ENCODE results near the gene FATE1. TPM values are rescaled to one million over a fixed set of nuclear protein-coding genes. Genes with fewer than 3 reads are reported as not detected.

FATE1 gene
- total RNA-seq, 2 experiments from 2014 or later = not detected

DNA sequence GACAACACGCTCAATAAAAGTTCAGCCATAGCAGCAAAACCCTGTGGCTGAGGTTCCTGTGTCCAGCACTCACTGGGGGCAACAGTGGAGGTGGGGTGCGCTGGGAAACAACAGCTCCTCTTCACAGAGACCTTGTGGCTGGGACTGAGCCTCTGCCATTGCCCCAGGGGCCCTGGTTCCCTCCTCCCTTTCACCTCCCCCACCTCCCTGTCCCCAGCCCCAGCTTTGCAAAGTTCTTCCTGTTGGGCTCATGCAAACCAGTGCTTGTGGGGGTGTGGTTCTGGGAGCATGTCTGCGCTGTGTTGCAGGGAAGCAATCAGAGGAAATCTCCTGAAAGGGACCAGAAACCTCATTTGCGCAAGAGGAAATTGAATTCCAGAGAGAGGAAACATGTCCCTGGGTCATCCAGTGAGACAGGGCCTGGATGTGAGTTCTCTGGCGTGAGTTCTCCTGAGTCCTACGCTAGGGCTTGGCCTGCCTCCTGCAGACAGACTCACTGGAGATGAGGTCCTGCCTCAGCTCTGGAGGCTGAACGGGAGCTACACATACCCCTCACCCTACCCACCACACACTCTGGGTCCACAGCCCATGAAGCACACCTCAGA, 7.4 kb downstream of the FATE1 start:
- no peaks in the 10 kb centered on the region for H3K36me3 ChIP-seq (ENCODE audit: insufficient read depth, low read length)

DNA sequence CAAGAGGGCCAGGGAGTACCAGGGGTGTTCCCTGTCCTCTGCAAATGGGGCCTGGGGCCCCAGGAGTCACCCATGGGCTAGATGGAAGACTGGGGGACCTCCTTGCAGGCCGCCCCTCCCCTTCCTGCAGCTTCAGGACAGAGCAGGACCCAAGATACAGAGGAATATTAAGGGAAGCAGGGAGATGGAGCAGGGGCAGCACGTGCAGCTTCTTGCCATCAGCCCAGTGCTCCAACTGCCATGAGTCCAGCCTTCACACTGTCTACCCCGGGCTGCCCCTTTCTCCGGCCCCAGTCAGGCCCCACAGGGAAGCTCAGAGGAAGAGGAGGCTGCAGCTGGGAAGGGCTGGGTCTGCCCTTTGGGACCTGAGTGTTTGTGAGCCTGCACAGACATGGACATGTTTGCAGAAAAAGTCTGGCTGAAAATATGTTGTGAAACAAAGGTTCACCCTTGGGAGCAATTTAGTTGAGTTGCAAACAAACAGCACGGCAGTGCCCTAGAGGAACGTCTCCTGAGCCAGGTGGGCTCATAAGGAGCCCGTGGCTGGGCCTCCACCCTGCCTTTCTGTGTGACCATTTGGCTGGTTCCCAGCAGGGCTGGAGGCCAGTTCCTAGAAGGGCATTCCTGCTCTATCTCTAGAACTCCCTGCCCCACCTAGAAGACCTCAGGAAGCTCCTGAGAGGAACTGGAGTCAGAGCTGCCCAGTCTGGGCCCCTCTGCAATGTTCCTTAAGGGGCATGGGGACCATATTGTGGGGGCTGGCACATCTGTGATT, 8.9 kb downstream of the FATE1 start:
- no peaks in the 10 kb centered on the region for H3K4me1 ChIP-seq (ENCODE audit: insufficient read depth, low read length)
- Mint-ChIP-seq H3K27me3 (no peaks in the 10 kb centered on the region), H3K27ac (no peak overlapping the region), H3K4me3 (no peak overlapping the region), H3K9me3 (no peaks in the 10 kb centered on the region), H3K4me1 (ENCODE audit: low read depth) (no peaks in the 10 kb centered on the region), H3K36me3 (ENCODE audit: low read depth) (no peaks in the 10 kb centered on the region)
- no peak overlapping the region for H3K27ac ChIP-seq (ENCODE audit: low read depth in 1 of 2, low read length in 2 of 2)
- no peaks in the 10 kb centered on the region for H3K36me3 ChIP-seq (ENCODE audit: insufficient read depth, low read length)
- TF ChIP-seq, protein P1, sequence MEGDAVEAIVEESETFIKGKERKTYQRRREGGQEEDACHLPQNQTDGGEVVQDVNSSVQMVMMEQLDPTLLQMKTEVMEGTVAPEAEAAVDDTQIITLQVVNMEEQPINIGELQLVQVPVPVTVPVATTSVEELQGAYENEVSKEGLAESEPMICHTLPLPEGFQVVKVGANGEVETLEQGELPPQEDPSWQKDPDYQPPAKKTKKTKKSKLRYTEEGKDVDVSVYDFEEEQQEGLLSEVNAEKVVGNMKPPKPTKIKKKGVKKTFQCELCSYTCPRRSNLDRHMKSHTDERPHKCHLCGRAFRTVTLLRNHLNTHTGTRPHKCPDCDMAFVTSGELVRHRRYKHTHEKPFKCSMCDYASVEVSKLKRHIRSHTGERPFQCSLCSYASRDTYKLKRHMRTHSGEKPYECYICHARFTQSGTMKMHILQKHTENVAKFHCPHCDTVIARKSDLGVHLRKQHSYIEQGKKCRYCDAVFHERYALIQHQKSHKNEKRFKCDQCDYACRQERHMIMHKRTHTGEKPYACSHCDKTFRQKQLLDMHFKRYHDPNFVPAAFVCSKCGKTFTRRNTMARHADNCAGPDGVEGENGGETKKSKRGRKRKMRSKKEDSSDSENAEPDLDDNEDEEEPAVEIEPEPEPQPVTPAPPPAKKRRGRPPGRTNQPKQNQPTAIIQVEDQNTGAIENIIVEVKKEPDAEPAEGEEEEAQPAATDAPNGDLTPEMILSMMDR (IDR thresholded peaks at IDR 0.05) = no peak
- intact Hi-C loops (cut with DNase I, micrococcal nuclease) = no loop called here
- H3K27me3 ChIP-seq (ENCODE audit: control insufficient read depth in 1 of 2, insufficient read depth in 2 of 2, low read length in 2 of 2) = no peaks in the 10 kb centered on the region
- ChIA-PET CTCF (no interaction called here), POLR2A (no interaction called here)
- no peaks in the 10 kb centered on the region for H3K9me3 ChIP-seq (ENCODE audit: control insufficient read depth in 1 of 2, insufficient read depth in 1 of 2, low read length in 2 of 2)
- H3K4me3 ChIP-seq (ENCODE audit: low read length) = no peak overlapping the region
- no peak for ATAC-seq (ENCODE audit: poor library complexity)
- no peak for DNase-seq

More for the DNA sequence above, 7.4 kb downstream of the FATE1 start:
- TF ChIP-seq, protein P1 (IDR thresholded peaks at IDR 0.05) = no peak
- H3K9me3 ChIP-seq (ENCODE audit: control insufficient read depth in 1 of 2, insufficient read depth in 1 of 2, low read length in 2 of 2) = no peaks in the 10 kb centered on the region
- H3K4me1 ChIP-seq (ENCODE audit: insufficient read depth, low read length) = no peaks in the 10 kb centered on the region
- H3K9me3 Mint-ChIP-seq = no peaks in the 10 kb centered on the region
- H3K4me3 Mint-ChIP-seq = no peak overlapping the region
- ATAC-seq (ENCODE audit: poor library complexity) (no peak), DNase-seq (no peak)
- no peak overlapping the region for H3K27ac Mint-ChIP-seq
- no peaks in the 10 kb centered on the region for H3K4me1 Mint-ChIP-seq (ENCODE audit: low read depth)
- no peak overlapping the region for H3K4me3 ChIP-seq (ENCODE audit: low read length)
- intact Hi-C loops (cut with DNase I, micrococcal nuclease) = no loop called here
- ChIA-PET POLR2A (no interaction called here), CTCF (no interaction called here)
- H3K27me3 Mint-ChIP-seq = no peaks in the 10 kb centered on the region
- no peaks in the 10 kb centered on the region for H3K36me3 Mint-ChIP-seq (ENCODE audit: low read depth)
- no peaks in the 10 kb centered on the region for H3K27me3 ChIP-seq (ENCODE audit: control insufficient read depth in 1 of 2, insufficient read depth in 2 of 2, low read length in 2 of 2)
- no peak overlapping the region for H3K27ac ChIP-seq (ENCODE audit: low read depth in 1 of 2, low read length in 2 of 2)

DNA sequence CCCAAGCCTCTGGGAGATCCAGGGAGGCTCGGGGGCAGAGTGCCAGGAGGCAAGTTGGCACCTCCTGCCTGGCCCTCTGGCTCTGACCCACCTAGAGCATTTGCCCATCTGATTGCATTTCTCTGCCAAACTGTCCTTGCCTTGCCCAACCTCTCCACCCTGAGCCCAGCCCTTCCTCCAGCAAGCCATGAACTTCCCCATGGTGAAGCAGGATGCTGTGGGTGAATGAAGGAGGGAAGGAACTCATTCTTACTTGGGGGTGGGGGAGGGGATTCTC, 9.4 kb downstream of the FATE1 start:
- H3K36me3 Mint-ChIP-seq (ENCODE audit: low read depth) = no peaks in the 10 kb centered on the region
- ATAC-seq (ENCODE audit: poor library complexity) = no peak
- POLR2A ChIA-PET = no interaction called here

More for the DNA sequence above, 9.4 kb downstream of the FATE1 start:
- Histone ChIP-seq H3K9me3 (ENCODE audit: control insufficient read depth in 1 of 2, insufficient read depth in 1 of 2, low read length in 2 of 2) (no peaks in the 10 kb centered on the region), H3K27ac (ENCODE audit: low read depth in 1 of 2, low read length in 2 of 2) (no peak overlapping the region), H3K36me3 (ENCODE audit: insufficient read depth, low read length) (no peaks in the 10 kb centered on the region), H3K4me1 (ENCODE audit: insufficient read depth, low read length) (no peaks in the 10 kb centered on the region), H3K4me3 (ENCODE audit: low read length) (no peak overlapping the region), H3K27me3 (ENCODE audit: control insufficient read depth in 1 of 2, insufficient read depth in 2 of 2, low read length in 2 of 2) (no peaks in the 10 kb centered on the region)
- CTCF ChIA-PET = no interaction called here
- no peaks in the 10 kb centered on the region for H3K9me3 Mint-ChIP-seq
- H3K27me3 Mint-ChIP-seq = no peaks in the 10 kb centered on the region
- no peak overlapping the region for H3K27ac Mint-ChIP-seq
- intact Hi-C loops (cut with DNase I, micrococcal nuclease) = no loop called here
- no peaks in the 10 kb centered on the region for H3K4me1 Mint-ChIP-seq (ENCODE audit: low read depth)
- no peak overlapping the region for H3K4me3 Mint-ChIP-seq
- DNase-seq = no peak
- TF ChIP-seq, protein P1 (IDR thresholded peaks at IDR 0.05) = no peak

All from CD4-positive, alpha-beta T cell (primary cell).